ENCODE results near the gene PPOX.

PPOX gene

GRCh38 chr1:161206411-161207140, 40.4 kb downstream of the PPOX start:
- H2AK5ac ChIP-seq (ENCODE audit: low read length): no peak overlapping the region
- H3K18ac ChIP-seq (ENCODE audit: low read length): no peak overlapping the region
- peaks cover 5 to 7% of the 10 kb centered on the region in 2 experiments for H3K4me1 ChIP-seq (ENCODE audit: control insufficient read depth in 1 of 2, insufficient read depth in 2 of 2, low read length in 2 of 2)
- no peak overlapping the region for H2BK5ac ChIP-seq (ENCODE audit: low read depth, low read length, poor library complexity)
- DNase-seq: no peak
- peaks cover 29 to 35% of the 10 kb centered on the region in 2 experiments for H3K36me3 ChIP-seq (ENCODE audit: control insufficient read depth in 1 of 2, insufficient read depth in 2 of 2, low read length in 2 of 2)
- no peak overlapping the region for H4K8ac ChIP-seq (ENCODE audit: low read depth, low read length)
- H3K4me3 ChIP-seq (ENCODE audit: low read depth, low read length): no peak overlapping the region
- H3K79me2 ChIP-seq (ENCODE audit: control insufficient read depth, insufficient read depth, low read length, poor library complexity): peaks cover 4% of the 10 kb centered on the region
- no peak overlapping the region for H3K9ac ChIP-seq (ENCODE audit: low read length)
- H4K12ac ChIP-seq (ENCODE audit: low read depth, low read length): no peak overlapping the region
- H3K23ac ChIP-seq (ENCODE audit: low read length): no peak overlapping the region
- no peak overlapping the region for H2AFZ ChIP-seq (ENCODE audit: insufficient read depth, low read length, poor library complexity)
- no peak overlapping the region for H3K14ac ChIP-seq (ENCODE audit: low read length)
- no peak overlapping the region for H2BK12ac ChIP-seq (ENCODE audit: low read length)
- H4K91ac ChIP-seq (ENCODE audit: low read depth, low read length): no peak overlapping the region
- no peak overlapping the region for H3K4me2 ChIP-seq (ENCODE audit: low read length)
- H3K27me3 ChIP-seq (ENCODE audit: insufficient read depth, low read length): no peaks in the 10 kb centered on the region
- H2BK120ac ChIP-seq (ENCODE audit: insufficient read depth, low read length, poor library complexity): no peak overlapping the region
- no CpG with 5 or more reads among the region's 12 CpGs for WGBS (ENCODE audit: extremely low coverage, insufficient coverage, insufficient read length)
- peaks cover 7% of the 10 kb centered on the region for H3K79me1 ChIP-seq (ENCODE audit: low read length)
- no peak overlapping the region for H3K27ac ChIP-seq (ENCODE audit: low read depth, low read length)
- no peaks in the 10 kb centered on the region for H3K9me3 ChIP-seq (ENCODE audit: insufficient read depth, low read depth, low read length)
- H3K4ac ChIP-seq (ENCODE audit: low read depth, low read length): no peak overlapping the region

GRCh38 chr1:161207173-161207572, 40.9 kb downstream of the PPOX start:
- Histone ChIP-seq H3K27ac (ENCODE audit: low read depth, low read length) (no peak overlapping the region), H3K79me1 (ENCODE audit: low read length) (peaks cover 5% of the 10 kb centered on the region), H4K12ac (ENCODE audit: low read depth, low read length) (no peak overlapping the region), H3K9ac (ENCODE audit: low read length) (no peak overlapping the region), H3K18ac (ENCODE audit: low read length) (no peak overlapping the region), H2AFZ (ENCODE audit: insufficient read depth, low read length, poor library complexity) (no peak overlapping the region), H3K4ac (ENCODE audit: low read depth, low read length) (no peak overlapping the region), H2BK5ac (ENCODE audit: low read depth, low read length, poor library complexity) (no peak overlapping the region), H3K4me2 (ENCODE audit: low read length) (no peak overlapping the region), H3K23ac (ENCODE audit: low read length) (no peak overlapping the region), H3K14ac (ENCODE audit: low read length) (no peak overlapping the region), H3K4me1 (ENCODE audit: control insufficient read depth in 1 of 2, insufficient read depth in 2 of 2, low read length in 2 of 2) (peaks cover 3 to 4% of the 10 kb centered on the region in 2 experiments), H4K8ac (ENCODE audit: low read depth, low read length) (no peak overlapping the region), H2AK5ac (ENCODE audit: low read length) (no peak overlapping the region), H3K27me3 (ENCODE audit: insufficient read depth, low read length) (no peaks in the 10 kb centered on the region), H3K36me3 (ENCODE audit: control insufficient read depth in 1 of 2, insufficient read depth in 2 of 2, low read length in 2 of 2) (peaks cover 33 to 40% of the 10 kb centered on the region in 2 experiments), H3K4me3 (ENCODE audit: low read depth, low read length) (no peak overlapping the region), H4K91ac (ENCODE audit: low read depth, low read length) (no peak overlapping the region), H3K9me3 (ENCODE audit: insufficient read depth, low read depth, low read length) (no peaks in the 10 kb centered on the region), H2BK120ac (ENCODE audit: insufficient read depth, low read length, poor library complexity) (no peak overlapping the region), H3K79me2 (ENCODE audit: control insufficient read depth, insufficient read depth, low read length, poor library complexity) (peaks cover 4% of the 10 kb centered on the region), H2BK12ac (ENCODE audit: low read length) (no peak overlapping the region)
- WGBS (ENCODE audit: extremely low coverage, insufficient coverage, insufficient read length): no CpG with 5 or more reads among the region's 8 CpGs
- DNase-seq: no peak

- no peak overlapping the region for H3K18ac ChIP-seq (ENCODE audit: low read length)
- H3K36me3 ChIP-seq (ENCODE audit: control insufficient read depth in 1 of 2, insufficient read depth in 2 of 2, low read length in 2 of 2): peaks cover 44 to 62% of the 10 kb centered on the region in 2 experiments
- H3K4ac ChIP-seq (ENCODE audit: low read depth, low read length): no peak overlapping the region
- no CpG with 5 or more reads among the region's 11 CpGs for WGBS (ENCODE audit: extremely low coverage, insufficient coverage, insufficient read length)
- H3K4me2 ChIP-seq (ENCODE audit: low read length): no peak overlapping the region
- H4K8ac ChIP-seq (ENCODE audit: low read depth, low read length): no peak overlapping the region
- no peak overlapping the region for H3K27ac ChIP-seq (ENCODE audit: low read depth, low read length)
- DNase-seq: peak; percentile 74 to 88
- H2BK12ac ChIP-seq (ENCODE audit: low read length): no peak overlapping the region
- no peak overlapping the region for H2AFZ ChIP-seq (ENCODE audit: insufficient read depth, low read length, poor library complexity)
- H4K12ac ChIP-seq (ENCODE audit: low read depth, low read length): no peak overlapping the region
- no peaks in the 10 kb centered on the region for H3K79me1 ChIP-seq (ENCODE audit: low read length)
- no peak overlapping the region for H2BK120ac ChIP-seq (ENCODE audit: insufficient read depth, low read length, poor library complexity)
- no peak overlapping the region for H3K9ac ChIP-seq (ENCODE audit: low read length)
- no peak overlapping the region for H3K4me3 ChIP-seq (ENCODE audit: low read depth, low read length)
- no peaks in the 10 kb centered on the region for H3K27me3 ChIP-seq (ENCODE audit: insufficient read depth, low read length)
- H3K23ac ChIP-seq (ENCODE audit: low read length): no peak overlapping the region
- H2AK5ac ChIP-seq (ENCODE audit: low read length): no peak overlapping the region
- H3K9me3 ChIP-seq (ENCODE audit: insufficient read depth, low read depth, low read length): peaks cover 2% of the 10 kb centered on the region
- H2BK5ac ChIP-seq (ENCODE audit: low read depth, low read length, poor library complexity): no peak overlapping the region
- H4K91ac ChIP-seq (ENCODE audit: low read depth, low read length): no peak overlapping the region
- peaks cover 0 to under 1% of the 10 kb centered on the region in 2 experiments for H3K4me1 ChIP-seq (ENCODE audit: control insufficient read depth in 1 of 2, insufficient read depth in 2 of 2, low read length in 2 of 2)
- no peaks in the 10 kb centered on the region for H3K79me2 ChIP-seq (ENCODE audit: control insufficient read depth, insufficient read depth, low read length, poor library complexity)
- H3K14ac ChIP-seq (ENCODE audit: low read length): no peak overlapping the region
Measured at GRCh38 chr1:161209790-161210409, 43.7 kb downstream of the PPOX start.

- H2AK5ac ChIP-seq (ENCODE audit: low read length): no peak overlapping the region
- no peak overlapping the region for H2BK12ac ChIP-seq (ENCODE audit: low read length)
- H3K27ac ChIP-seq (ENCODE audit: low read depth, low read length): no peak overlapping the region
- H3K4me3 ChIP-seq (ENCODE audit: low read depth, low read length): no peak overlapping the region
- H3K79me1 ChIP-seq (ENCODE audit: low read length): peaks cover 11% of the 10 kb centered on the region
- H3K23ac ChIP-seq (ENCODE audit: low read length): no peak overlapping the region
- no peak overlapping the region for H2BK5ac ChIP-seq (ENCODE audit: low read depth, low read length, poor library complexity)
- H3K4me1 ChIP-seq (ENCODE audit: control insufficient read depth in 1 of 2, insufficient read depth in 2 of 2, low read length in 2 of 2): peaks cover 19 to 24% of the 10 kb centered on the region in 2 experiments
- H3K4me2 ChIP-seq (ENCODE audit: low read length): no peak overlapping the region
- H3K79me2 ChIP-seq (ENCODE audit: control insufficient read depth, insufficient read depth, low read length, poor library complexity): no peaks in the 10 kb centered on the region
- no peak overlapping the region for H4K12ac ChIP-seq (ENCODE audit: low read depth, low read length)
- no peak for DNase-seq
- H2AFZ ChIP-seq (ENCODE audit: insufficient read depth, low read length, poor library complexity): no peak overlapping the region
- H3K9me3 ChIP-seq (ENCODE audit: insufficient read depth, low read depth, low read length): peaks cover 2% of the 10 kb centered on the region
- H4K91ac ChIP-seq (ENCODE audit: low read depth, low read length): no peak overlapping the region
- H3K27me3 ChIP-seq (ENCODE audit: insufficient read depth, low read length): no peaks in the 10 kb centered on the region
- peaks cover 35 to 48% of the 10 kb centered on the region in 2 experiments for H3K36me3 ChIP-seq (ENCODE audit: control insufficient read depth in 1 of 2, insufficient read depth in 2 of 2, low read length in 2 of 2)
- no peak overlapping the region for H4K8ac ChIP-seq (ENCODE audit: low read depth, low read length)
- H3K4ac ChIP-seq (ENCODE audit: low read depth, low read length): no peak overlapping the region
- no peak overlapping the region for H3K9ac ChIP-seq (ENCODE audit: low read length)
- no peak overlapping the region for H3K18ac ChIP-seq (ENCODE audit: low read length)
- no peak overlapping the region for H2BK120ac ChIP-seq (ENCODE audit: insufficient read depth, low read length, poor library complexity)
- H3K14ac ChIP-seq (ENCODE audit: low read length): no peak overlapping the region
- WGBS (ENCODE audit: extremely low coverage, insufficient coverage, insufficient read length): no CpG with 5 or more reads among the region's 9 CpGs
Measured at GRCh38 chr1:161214369-161214768, 48.1 kb downstream of the PPOX start.

All from trophoblast cell (in vitro differentiated cells and primary cell).